ENCODE data around the gene PDPR.

GRCh38 chr16:70158261-70158939 is 44.3 kb downstream of the PDPR start:
- TF ChIP-seq, protein P1, sequence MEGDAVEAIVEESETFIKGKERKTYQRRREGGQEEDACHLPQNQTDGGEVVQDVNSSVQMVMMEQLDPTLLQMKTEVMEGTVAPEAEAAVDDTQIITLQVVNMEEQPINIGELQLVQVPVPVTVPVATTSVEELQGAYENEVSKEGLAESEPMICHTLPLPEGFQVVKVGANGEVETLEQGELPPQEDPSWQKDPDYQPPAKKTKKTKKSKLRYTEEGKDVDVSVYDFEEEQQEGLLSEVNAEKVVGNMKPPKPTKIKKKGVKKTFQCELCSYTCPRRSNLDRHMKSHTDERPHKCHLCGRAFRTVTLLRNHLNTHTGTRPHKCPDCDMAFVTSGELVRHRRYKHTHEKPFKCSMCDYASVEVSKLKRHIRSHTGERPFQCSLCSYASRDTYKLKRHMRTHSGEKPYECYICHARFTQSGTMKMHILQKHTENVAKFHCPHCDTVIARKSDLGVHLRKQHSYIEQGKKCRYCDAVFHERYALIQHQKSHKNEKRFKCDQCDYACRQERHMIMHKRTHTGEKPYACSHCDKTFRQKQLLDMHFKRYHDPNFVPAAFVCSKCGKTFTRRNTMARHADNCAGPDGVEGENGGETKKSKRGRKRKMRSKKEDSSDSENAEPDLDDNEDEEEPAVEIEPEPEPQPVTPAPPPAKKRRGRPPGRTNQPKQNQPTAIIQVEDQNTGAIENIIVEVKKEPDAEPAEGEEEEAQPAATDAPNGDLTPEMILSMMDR (IDR thresholded peaks at IDR 0.05): no peak
- no peak for TF ChIP-seq POLR2A (IDR thresholded peaks at IDR 0.05)
